Measurements from ENCODE around the gene SLC35F4.
"Not testable (repeated sequence)": the region's sequence is repeated elsewhere in the genome, so short reads cannot be mapped to it uniquely, and the experiment has no call there.

The SLC35F4 gene

GRCh38 chr14:57797160-57797559, 68.7 kb downstream of the SLC35F4 start:
- DNase-seq (ENCODE audit: low spot score): no peak

GRCh38 chr14:57796556-57796955, 69.3 kb downstream of the SLC35F4 start:
- DNase-seq (ENCODE audit: low spot score): no peak

- no peak for DNase-seq (ENCODE audit: low spot score)
Measured at GRCh38 chr14:57785058-57785457, 80.8 kb downstream of the SLC35F4 start.

GRCh38 chr14:57771801-57772200, 94.1 kb downstream of the SLC35F4 start:
- DNase-seq (ENCODE audit: low spot score): no peak

GRCh38 chr14:57769863-57770523, 95.9 kb downstream of the SLC35F4 start:
- DNase-seq (ENCODE audit: low spot score): no peak

GRCh38 chr14:57761800-57762199, 104.1 kb downstream of the SLC35F4 start:
- no peak for DNase-seq (ENCODE audit: low spot score)

GRCh38 chr14:57760896-57761295, 105.0 kb downstream of the SLC35F4 start:
- no peak for DNase-seq (ENCODE audit: low spot score)

GRCh38 chr14:57755018-57755521, 110.8 kb downstream of the SLC35F4 start:
- DNase-seq (ENCODE audit: low spot score): no peak

GRCh38 chr14:57754527-57754926, 111.4 kb downstream of the SLC35F4 start:
- no peak for DNase-seq (ENCODE audit: low spot score)

- DNase-seq (ENCODE audit: low spot score): no peak
Measured at GRCh38 chr14:57753821-57754220, 112.1 kb downstream of the SLC35F4 start.

- DNase-seq (ENCODE audit: low spot score): not testable (repeated sequence)
Measured at GRCh38 chr14:57752142-57752695, 113.7 kb downstream of the SLC35F4 start.

- DNase-seq (ENCODE audit: low spot score): no peak
Measured at GRCh38 chr14:57751400-57751799, 114.5 kb downstream of the SLC35F4 start.

GRCh38 chr14:57749267-57749666, 116.6 kb downstream of the SLC35F4 start:
- peak; percentile 14 for DNase-seq (ENCODE audit: low spot score)

GRCh38 chr14:57748279-57748678, 117.6 kb downstream of the SLC35F4 start:
- DNase-seq (ENCODE audit: low spot score): no peak

- no peak for DNase-seq (ENCODE audit: low spot score)
Measured at GRCh38 chr14:57747036-57747435, 118.9 kb downstream of the SLC35F4 start.

GRCh38 chr14:57746563-57746962, 119.3 kb downstream of the SLC35F4 start:
- no peak for DNase-seq (ENCODE audit: low spot score)

GRCh38 chr14:57739516-57739915, 126.4 kb downstream of the SLC35F4 start:
- no peak for DNase-seq (ENCODE audit: low spot score)

- DNase-seq (ENCODE audit: low spot score): no peak
Measured at GRCh38 chr14:57737598-57737997, 128.3 kb downstream of the SLC35F4 start.

- no peak for DNase-seq (ENCODE audit: low spot score)
Measured at GRCh38 chr14:57736391-57736790, 129.5 kb downstream of the SLC35F4 start.

GRCh38 chr14:57735276-57735675, 130.6 kb downstream of the SLC35F4 start:
- DNase-seq (ENCODE audit: low spot score): no peak

- DNase-seq (ENCODE audit: low spot score): no peak
Measured at GRCh38 chr14:57732463-57733285, 133.2 kb downstream of the SLC35F4 start.

GRCh38 chr14:57729208-57730187, 136.4 kb downstream of the SLC35F4 start:
- no peak for DNase-seq (ENCODE audit: low spot score)

Data from GM03348 (cell line).